GM12873 (cell line): ENCODE results near the gene FMO5.

Experiments
- TF ChIP-seq, protein P1 (sequence below): IDR thresholded peaks from 2 replicates; pipeline ENCODE4 v1.5.1; 2012; ENCODE audit warnings: low read depth, mild to moderate bottlenecking, moderate library complexity, low read length, control low read depth; ENCODE audit not compliant: insufficient read depth; ENCODE audit errors: missing control alignments

FMO5 gene

DNA sequence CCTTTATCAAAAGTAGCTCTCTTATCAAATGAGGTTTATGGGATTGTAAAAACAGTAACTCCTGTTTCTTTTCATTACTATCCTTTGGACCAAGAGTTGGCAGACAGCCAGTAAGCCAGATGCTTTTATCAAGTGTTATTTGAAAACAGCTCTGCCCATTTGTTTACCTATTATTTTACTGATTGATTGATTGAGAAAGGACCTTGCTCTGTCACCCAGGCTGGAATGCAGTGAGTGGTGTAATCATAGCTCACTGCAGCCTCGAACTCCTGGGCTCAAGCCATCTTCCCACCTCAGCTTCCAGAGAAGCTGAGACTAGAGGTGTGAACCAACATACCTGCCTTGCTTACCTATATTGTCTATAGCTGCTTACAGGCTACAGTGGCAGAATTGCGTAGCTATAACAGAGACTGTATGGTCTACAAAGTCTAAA is 56.5 kb downstream of the FMO5 start:
- TF ChIP-seq, protein P1, sequence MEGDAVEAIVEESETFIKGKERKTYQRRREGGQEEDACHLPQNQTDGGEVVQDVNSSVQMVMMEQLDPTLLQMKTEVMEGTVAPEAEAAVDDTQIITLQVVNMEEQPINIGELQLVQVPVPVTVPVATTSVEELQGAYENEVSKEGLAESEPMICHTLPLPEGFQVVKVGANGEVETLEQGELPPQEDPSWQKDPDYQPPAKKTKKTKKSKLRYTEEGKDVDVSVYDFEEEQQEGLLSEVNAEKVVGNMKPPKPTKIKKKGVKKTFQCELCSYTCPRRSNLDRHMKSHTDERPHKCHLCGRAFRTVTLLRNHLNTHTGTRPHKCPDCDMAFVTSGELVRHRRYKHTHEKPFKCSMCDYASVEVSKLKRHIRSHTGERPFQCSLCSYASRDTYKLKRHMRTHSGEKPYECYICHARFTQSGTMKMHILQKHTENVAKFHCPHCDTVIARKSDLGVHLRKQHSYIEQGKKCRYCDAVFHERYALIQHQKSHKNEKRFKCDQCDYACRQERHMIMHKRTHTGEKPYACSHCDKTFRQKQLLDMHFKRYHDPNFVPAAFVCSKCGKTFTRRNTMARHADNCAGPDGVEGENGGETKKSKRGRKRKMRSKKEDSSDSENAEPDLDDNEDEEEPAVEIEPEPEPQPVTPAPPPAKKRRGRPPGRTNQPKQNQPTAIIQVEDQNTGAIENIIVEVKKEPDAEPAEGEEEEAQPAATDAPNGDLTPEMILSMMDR, result no peak

DNA sequence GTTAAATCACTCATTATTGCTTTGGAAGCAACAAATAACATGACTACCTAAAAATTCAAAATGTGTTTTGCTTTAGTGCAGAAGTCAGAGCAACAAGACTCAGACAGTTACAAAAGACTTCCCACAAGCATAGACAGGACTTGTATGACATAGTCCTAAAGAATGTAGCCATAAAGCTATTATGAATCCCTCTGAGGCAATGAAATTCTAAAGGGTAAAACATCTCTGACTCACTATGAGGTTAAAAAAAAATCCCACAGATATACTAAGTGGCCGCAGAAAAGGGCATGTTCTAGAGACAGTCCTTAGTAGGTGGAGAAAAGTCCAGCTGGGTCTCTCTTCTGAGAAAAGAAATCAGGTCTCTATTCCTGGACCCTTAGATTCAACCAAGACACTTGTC is 57.8 kb downstream of the FMO5 start:
- TF ChIP-seq, protein P1, result no peak

DNA sequence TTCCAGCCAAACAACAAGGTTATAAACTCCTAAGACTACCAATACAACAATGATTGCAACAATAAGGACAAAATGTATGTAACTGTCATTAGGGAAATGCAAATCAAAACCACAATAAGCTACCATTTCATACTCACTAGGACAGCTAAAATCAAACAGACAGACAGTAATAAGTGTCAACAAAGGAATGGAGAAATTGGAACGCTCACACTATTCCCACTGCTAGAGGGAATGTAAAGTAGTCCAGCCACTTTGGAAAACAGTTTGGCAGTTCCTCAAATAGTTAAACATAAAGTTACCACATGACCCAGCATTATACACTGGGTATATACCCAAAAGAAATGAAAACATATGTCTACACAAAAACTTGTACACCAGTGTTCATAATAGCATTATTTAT is 62.1 kb downstream of the FMO5 start:
- TF ChIP-seq, protein P1, result no peak

DNA sequence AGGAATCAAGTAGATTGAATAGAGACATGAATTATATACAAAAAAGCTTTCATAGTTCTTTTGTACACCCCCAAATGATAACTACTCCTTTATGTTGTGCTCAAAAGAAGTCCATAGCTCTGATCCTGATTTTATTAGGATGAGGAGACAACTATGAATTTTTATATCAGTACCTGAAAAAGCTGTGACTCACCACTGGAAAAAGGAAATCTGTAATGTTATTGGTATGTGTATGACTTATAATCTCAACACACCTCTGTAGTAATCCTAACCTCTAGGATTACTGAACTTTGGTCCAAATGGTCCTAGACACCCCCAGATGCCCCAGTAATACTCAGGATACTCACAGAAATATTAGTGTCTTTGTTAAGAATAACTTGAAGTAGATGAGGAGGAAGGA is 63.0 kb downstream of the FMO5 start:
- TF ChIP-seq, protein P1, result no peak

DNA sequence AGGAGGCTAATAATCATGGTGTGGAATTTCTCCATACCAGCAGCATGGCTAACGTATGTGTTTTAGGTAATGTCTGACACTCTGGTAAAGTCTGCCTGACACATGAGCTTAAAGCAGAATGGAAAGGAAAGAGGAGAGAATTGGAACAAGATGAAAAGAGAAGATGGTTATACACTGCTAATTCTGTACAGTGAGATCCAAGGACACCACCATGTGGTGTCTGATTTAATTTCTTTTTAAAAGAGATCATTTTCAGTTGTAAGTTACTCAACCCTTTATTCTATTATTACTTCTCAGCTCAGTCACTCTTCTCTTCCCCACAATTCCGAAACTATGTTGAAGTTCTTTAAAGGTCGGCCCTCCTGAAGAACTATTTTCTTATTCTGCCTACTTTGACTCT is 68.5 kb downstream of the FMO5 start:
- TF ChIP-seq, protein P1, result no peak

DNA sequence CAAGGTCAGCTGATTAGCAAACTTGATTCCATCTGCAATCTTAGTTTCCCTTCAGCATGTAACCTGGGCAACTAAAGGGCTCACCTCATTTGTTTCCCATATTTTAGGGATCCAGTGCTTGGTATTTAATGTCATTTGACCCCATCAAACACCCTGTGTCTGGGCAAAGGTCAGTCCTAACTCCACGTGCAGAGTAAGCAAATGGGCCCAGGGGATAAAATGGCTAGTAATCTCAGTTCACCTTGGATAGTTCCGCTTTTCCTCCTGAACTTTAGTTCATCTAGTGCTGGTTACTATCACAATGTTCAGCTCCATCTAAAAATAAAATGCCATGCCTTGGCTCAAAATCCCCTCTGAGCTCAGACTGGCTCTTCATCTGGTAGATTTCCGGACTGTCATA is 72.4 kb downstream of the FMO5 start:
- TF ChIP-seq, protein P1, result no peak

DNA sequence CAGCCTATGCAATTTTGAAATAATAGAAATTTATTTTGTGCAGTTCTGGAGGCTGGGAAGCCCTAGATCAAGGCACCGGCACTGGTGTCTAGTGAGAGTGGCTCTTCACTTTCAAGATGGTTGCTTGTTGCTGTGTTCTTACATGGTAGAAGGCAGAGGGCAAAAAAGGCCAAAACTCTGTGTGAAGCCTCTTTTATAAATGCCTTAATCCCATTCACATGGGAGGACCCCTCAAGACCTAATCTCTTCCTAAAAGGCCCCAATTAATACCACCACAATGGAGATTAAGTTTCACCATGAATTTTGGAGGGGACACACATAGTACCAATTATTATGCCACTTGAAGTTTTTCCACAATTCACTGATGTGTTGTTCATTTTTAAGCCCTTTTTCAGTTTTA is 73.9 kb downstream of the FMO5 start:
- TF ChIP-seq, protein P1, result no peak
